Activated naive CD8-positive, alpha-beta T cell treated with anti-CD3 and anti-CD28 coated beads for 36 hours (primary cell): Measurements from ENCODE around the gene IFT22. TPM values are rescaled to one million over a fixed set of nuclear protein-coding genes. Genes with fewer than 3 reads are reported as not detected.
"Not testable (repeated sequence)": the region's sequence is repeated elsewhere in the genome, so short reads cannot be mapped to it uniquely, and the experiment has no call there.

Experiments
- DNase-seq: peaks from one replicate; pipeline ENCODE4 v3.0.0; 2021
- H3K27ac Mint-ChIP-seq: one replicate; pipeline ENCODE4 v1.8.0; 2022; ENCODE audit warnings: mild to moderate bottlenecking, moderate library complexity, mixed read lengths
- H3K27me3 Mint-ChIP-seq: one replicate; pipeline ENCODE4 v1.8.0; 2022; ENCODE audit warnings: mild to moderate bottlenecking, mixed read lengths
- H3K36me3 Mint-ChIP-seq: one replicate; pipeline ENCODE4 v1.8.0; 2021; ENCODE audit warnings: mild to moderate bottlenecking, mixed read lengths
- H3K4me1 Mint-ChIP-seq: one replicate; pipeline ENCODE4 v1.8.0; 2021; ENCODE audit warnings: mixed read lengths
- H3K4me3 Mint-ChIP-seq: one replicate; pipeline ENCODE4 v1.8.0; 2022; ENCODE audit warnings: mild to moderate bottlenecking, moderate library complexity, mixed read lengths
- H3K9me3 Mint-ChIP-seq: one replicate; pipeline ENCODE4 v1.8.0; 2022; ENCODE audit warnings: mixed read lengths
- total RNA-seq, 2 experiments: library from RNA; stranded (reverse); gene quantifications; one replicate each; pipeline ENCODE4 v1.2.3, GENCODE V29; 2021

The IFT22 gene
- total RNA-seq, 2 experiments from 2014 or later = 6.5 to 7.0 TPM

DNA sequence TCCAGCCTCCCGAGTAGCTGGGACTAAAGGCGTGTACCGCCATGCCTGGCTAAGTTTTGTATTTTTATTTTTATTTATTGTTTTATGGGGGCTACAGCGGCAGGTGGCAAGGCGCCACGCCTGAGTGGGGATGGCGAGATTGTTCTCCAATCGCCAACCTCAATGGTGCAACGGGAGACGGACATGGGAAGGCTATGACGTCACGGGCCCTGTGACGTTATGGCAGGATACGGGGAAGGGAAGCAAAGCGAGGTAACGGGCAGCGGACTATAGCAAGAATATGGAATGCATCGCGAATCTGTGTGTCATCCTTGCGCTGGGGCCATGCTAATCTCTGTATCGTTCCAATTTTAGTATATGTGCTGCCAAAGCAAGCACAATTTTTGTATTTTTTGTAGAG is 51.9 kb downstream of the IFT22 start:
- H3K9me3 Mint-ChIP-seq = no peaks in the 10 kb centered on the region
- no peak overlapping the region for H3K4me3 Mint-ChIP-seq
- DNase-seq = no peak
- no peak overlapping the region for H3K27ac Mint-ChIP-seq
- peaks cover 5% of the 10 kb centered on the region for H3K4me1 Mint-ChIP-seq
- peaks cover 16% of the 10 kb centered on the region for H3K27me3 Mint-ChIP-seq
- H3K36me3 Mint-ChIP-seq = no peaks in the 10 kb centered on the region

DNA sequence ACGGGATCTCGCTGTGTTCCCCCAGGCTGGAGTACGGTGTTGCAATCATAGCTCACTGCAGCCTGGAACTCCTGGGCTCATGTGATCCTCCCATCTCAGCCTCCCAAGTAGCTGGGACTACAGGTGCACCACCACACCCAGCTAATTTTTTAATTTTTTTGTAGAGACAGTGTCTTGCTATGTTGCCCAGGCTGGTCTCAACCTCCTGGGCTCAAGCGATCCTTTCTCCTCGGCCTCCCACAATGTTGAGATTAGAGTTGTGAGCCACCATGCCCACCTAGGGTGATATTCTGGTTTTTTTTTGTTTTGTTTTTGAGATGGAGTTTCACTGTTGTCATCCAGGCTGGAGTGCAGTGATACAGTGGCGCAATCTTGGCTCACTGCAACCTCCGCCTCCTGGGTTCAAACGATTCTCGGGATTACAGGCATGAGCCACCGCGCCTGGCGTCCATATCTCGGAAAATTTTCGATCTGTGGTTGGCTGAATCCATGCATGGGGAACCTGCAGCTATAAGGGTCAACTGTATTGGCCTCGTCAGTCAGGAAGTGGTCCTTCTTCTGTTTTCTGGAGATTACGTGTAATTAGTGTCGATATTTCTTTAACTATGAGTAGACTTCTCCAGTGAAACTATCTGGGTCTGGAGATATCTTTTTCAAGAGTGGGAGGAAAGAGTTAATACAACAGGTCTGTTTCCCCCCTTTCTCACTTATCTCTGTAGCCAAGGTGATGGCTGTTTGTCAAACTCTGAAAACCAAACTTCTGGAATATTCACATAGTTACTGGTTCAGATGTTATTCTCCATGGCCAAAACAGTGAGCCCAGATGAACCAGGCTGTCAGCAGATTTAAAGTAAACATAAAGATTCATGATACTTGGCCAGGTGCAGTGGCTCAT is 55.7 kb downstream of the IFT22 start:
- Mint-ChIP-seq H3K27ac (no peak overlapping the region), H3K4me3 (no peak overlapping the region), H3K9me3 (no peaks in the 10 kb centered on the region), H3K27me3 (peaks cover 8% of the 10 kb centered on the region), H3K36me3 (no peaks in the 10 kb centered on the region), H3K4me1 (peaks cover 5% of the 10 kb centered on the region)
- no peak for DNase-seq

DNA sequence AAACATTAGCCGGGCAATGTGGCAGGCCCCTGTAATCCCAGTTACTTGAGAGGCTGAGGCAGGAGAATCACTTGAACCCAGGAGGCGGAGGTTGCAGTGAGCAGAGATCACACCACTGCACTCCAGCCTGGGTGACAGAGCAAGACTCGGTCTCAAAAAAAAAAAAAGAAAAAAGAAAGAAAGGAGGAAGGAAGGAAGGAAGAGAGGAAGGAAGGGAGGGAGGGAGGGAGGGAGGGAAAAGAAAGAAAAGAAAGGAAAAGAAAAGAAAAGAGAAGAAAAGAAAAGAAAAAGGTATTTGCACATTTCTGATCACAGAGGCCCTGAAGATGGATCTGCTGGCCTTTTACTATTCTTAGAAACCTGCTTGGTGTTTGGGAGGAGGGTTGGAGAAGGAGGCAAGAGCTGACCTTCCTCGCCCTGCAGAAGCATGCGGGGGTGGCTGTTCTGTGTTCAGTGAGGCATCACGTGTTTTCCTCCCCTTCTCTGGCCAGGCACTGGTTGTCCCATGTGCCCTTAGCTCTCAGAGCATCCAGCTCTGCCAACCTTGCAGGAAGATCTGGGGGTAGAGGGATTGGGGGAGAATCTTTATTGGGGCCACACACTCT is 57.4 kb downstream of the IFT22 start:
- H3K4me1 Mint-ChIP-seq, DNase-seq, H3K4me3 Mint-ChIP-seq, H3K36me3 Mint-ChIP-seq, H3K9me3 Mint-ChIP-seq, H3K27ac Mint-ChIP-seq, H3K27me3 Mint-ChIP-seq: not testable (repeated sequence)

Other genes starting within 250 kb of the IFT22 start
- gene TRIM56, start 236.3 kb downstream of the IFT22 start, total RNA-seq = 10 to 100 TPM; 35.1 to 35.3 TPM
- under 1 TPM; 0.06 to 0.27 TPM for gene SERPINE1, start 194.7 kb downstream of the IFT22 start, total RNA-seq
- gene AP1S1, start 167.3 kb downstream of the IFT22 start, total RNA-seq = 10 to 100 TPM; 30.1 to 38.4 TPM
- not detected for gene VGF, start 156.2 kb downstream of the IFT22 start, total RNA-seq
- gene NAT16, start 141.5 kb downstream of the IFT22 start, total RNA-seq = not detected
- gene MOGAT3, start 120.8 kb downstream of the IFT22 start, total RNA-seq = not detected
- 10 to 100 TPM; 19.5 to 22.7 TPM for gene PLOD3, start 104.2 kb downstream of the IFT22 start, total RNA-seq
- 10 to 100 TPM; 37.3 to 38.5 TPM for gene ZNHIT1, start 103.6 kb downstream of the IFT22 start, total RNA-seq
- 10 to 100 TPM; 12.8 to 13.3 TPM for gene CLDN15, start 84.0 kb downstream of the IFT22 start, total RNA-seq
- gene FIS1, start 76.7 kb downstream of the IFT22 start, total RNA-seq = 100 to 1,000 TPM; 106 to 109 TPM
- not detected for gene COL26A1, start 41.1 kb upstream of the IFT22 start, total RNA-seq